Keratinocyte (primary cell): ENCODE results near the gene ZIC4. TPM values are rescaled to one million over a fixed set of nuclear protein-coding genes. Genes with fewer than 3 reads are reported as not detected.

ENCODE experiments used
- DNase-seq: peaks from one replicate; pipeline ENCODE4 v3.0.0-alpha.2; 2011; ENCODE audit warnings: low read depth, missing footprints, low spot score
- FAIRE-seq: peaks from 2 replicates; lab custom pipeline; 2011; peaks lifted over from hg19 to GRCh38; lab: Jason Lieb, UNC
- H2AFZ ChIP-seq: 2 replicates; pipeline ENCODE4 v1.6.0; 2012; ENCODE audit warnings: low read length, control low read depth, inconsistent platforms; ENCODE audit not compliant: control insufficient read depth
- H3K27ac ChIP-seq: 2 replicates; pipeline ENCODE4 v1.5.1; 2011; ENCODE audit warnings: low read length; ENCODE audit not compliant: control insufficient read depth, insufficient read depth
- H3K27me3 ChIP-seq: 3 replicates; pipeline ENCODE4 v1.6.0; 2011; ENCODE audit warnings: low read length; ENCODE audit not compliant: control insufficient read depth, insufficient read depth; ENCODE audit errors: extremely low read depth
- H3K36me3 ChIP-seq, 2 experiments: 2 replicates in 1 of 2; 3 replicates in 1 of 2; pipeline ENCODE4 v1.5.1; 2011; ENCODE audit warnings: low read length in 2 of 2, mild to moderate bottlenecking in 1 of 2; ENCODE audit not compliant: control insufficient read depth in 2 of 2, insufficient read depth in 2 of 2; ENCODE audit errors: extremely low read depth in 1 of 2
- H3K4me1 ChIP-seq: 3 replicates; pipeline ENCODE4 v1.5.1; 2011; ENCODE audit warnings: low read length; ENCODE audit not compliant: control insufficient read depth, insufficient read depth; ENCODE audit errors: extremely low read depth
- H3K4me2 ChIP-seq: 3 replicates; pipeline ENCODE4 v1.6.0; 2011; ENCODE audit warnings: low read depth, low read length; ENCODE audit not compliant: control insufficient read depth, insufficient read depth; ENCODE audit errors: extremely low read depth
- H3K4me3 ChIP-seq, 3 experiments: fragments of 200-600 bp in 1 of 3; sonication (generic) in 1 of 3; 2 replicates in 2 of 3; 3 replicates in 1 of 3; pipeline ENCODE4 v1.5.1; 2011 to 2016; ENCODE audit warnings: low read length in 3 of 3, mild to moderate bottlenecking in 3 of 3, control low read depth in 2 of 3, inconsistent platforms in 1 of 3, low read depth in 1 of 3, mixed read lengths in 1 of 3, mixed run types in 1 of 3, moderate library complexity in 1 of 3; ENCODE audit not compliant: control insufficient read depth in 2 of 3, insufficient read depth in 2 of 3; ENCODE audit errors: extremely low read depth in 1 of 3
- H3K79me2 ChIP-seq: 2 replicates; pipeline ENCODE4 v1.6.0; 2012; ENCODE audit warnings: low read length; ENCODE audit not compliant: control insufficient read depth, insufficient read depth
- H3K9ac ChIP-seq: 3 replicates; pipeline ENCODE4 v1.6.0; 2011; ENCODE audit warnings: low read length; ENCODE audit not compliant: control insufficient read depth, insufficient read depth; ENCODE audit errors: extremely low read depth
- H3K9me1 ChIP-seq: 3 replicates; pipeline ENCODE4 v1.6.0; 2011; ENCODE audit warnings: low read length; ENCODE audit not compliant: control insufficient read depth, insufficient read depth; ENCODE audit errors: extremely low read depth
- H3K9me3 ChIP-seq: 2 replicates; pipeline ENCODE4 v1.5.1; 2012; ENCODE audit warnings: low read depth, low read length; ENCODE audit not compliant: control insufficient read depth
- H4K20me1 ChIP-seq: 3 replicates; pipeline ENCODE4 v1.6.0; 2011; ENCODE audit warnings: low read length; ENCODE audit not compliant: control insufficient read depth, insufficient read depth; ENCODE audit errors: extremely low read depth
- EZH2 ChIP-seq: IDR thresholded peaks from one replicate; pipeline ENCODE4 v1.6.1; 2012; ENCODE audit warnings: inconsistent platforms, mild to moderate bottlenecking, low read length, moderate library complexity
- dilution Hi-C: fragments of 300-500 bp; cut with MboI; formaldehyde crosslinking; loops from one replicate; pipeline ENCODE4 v1.7.0; 2020; ENCODE audit warnings: low sequenced_read_pairs; ENCODE audit not compliant: extremely low pct_ligation_motif_present
- polyA minus RNA-seq, 3 experiments: library from RNA; depleted of rRNA, polyadenylated mRNA; stranded (reverse); fragments of >200 nt; gene quantifications; 1 replicate in 1 of 3; 2 replicates in 1 of 3; 3 replicates in 1 of 3; pipeline ENCODE4 v1.2.3, GENCODE V29; 2011
- polyA plus RNA-seq, 5 experiments: library from polyadenylated mRNA; depleted of rRNA in 3 of 5; stranded (reverse) in 3 of 5; stranded (forward) in 1 of 5; unstranded in 1 of 5; fragments of >200 nt; gene quantifications; 1 replicate in 1 of 5; 2 replicates in 3 of 5; 3 replicates in 1 of 5; pipeline versions ENCODE4 v1.2.1 to v1.2.3, GENCODE V29; 2011 to 2012; ENCODE audit warnings: missing spikeins in 2 of 5, low read depth in 1 of 5, low replicate concordance in 1 of 5
- TF ChIP-seq, protein P1 (sequence below), 3 experiments: IDR thresholded peaks in 1 of 3; conservative IDR thresholded peaks in 1 of 3; optimal IDR thresholded peaks in 1 of 3; 2 replicates in 2 of 3; 3 replicates in 1 of 3; pipeline versions ENCODE3 to v1.5.1; 2011; ENCODE audit warnings: low read length in 3 of 3, mild to moderate bottlenecking in 3 of 3, moderate library complexity in 2 of 3, control low read depth in 1 of 3, inconsistent platforms in 1 of 3; ENCODE audit not compliant: insufficient read depth in 2 of 3; ENCODE audit errors: extremely low read depth in 1 of 3

ZIC4 gene
- polyA plus RNA-seq (not detected in 3 replicates), polyA minus RNA-seq (not detected in 3 replicates)
- not detected for polyA plus RNA-seq (2011; ENCODE audit: low read depth)
- polyA plus RNA-seq (2011; cell fraction: cytosol; rRNA removed), result not detected in 2 replicates
- polyA plus RNA-seq (2011; cell fraction: nucleus; rRNA removed), result not detected in 2 replicates
- not detected in 2 replicates for polyA plus RNA-seq (2012; ENCODE audit: low replicate concordance)
- not detected for polyA minus RNA-seq (2011; cell fraction: cytosol; rRNA and poly(A)+ RNA removed)
- polyA minus RNA-seq (2011; cell fraction: nucleus; rRNA and poly(A)+ RNA removed), result not detected in 2 replicates

DNA sequence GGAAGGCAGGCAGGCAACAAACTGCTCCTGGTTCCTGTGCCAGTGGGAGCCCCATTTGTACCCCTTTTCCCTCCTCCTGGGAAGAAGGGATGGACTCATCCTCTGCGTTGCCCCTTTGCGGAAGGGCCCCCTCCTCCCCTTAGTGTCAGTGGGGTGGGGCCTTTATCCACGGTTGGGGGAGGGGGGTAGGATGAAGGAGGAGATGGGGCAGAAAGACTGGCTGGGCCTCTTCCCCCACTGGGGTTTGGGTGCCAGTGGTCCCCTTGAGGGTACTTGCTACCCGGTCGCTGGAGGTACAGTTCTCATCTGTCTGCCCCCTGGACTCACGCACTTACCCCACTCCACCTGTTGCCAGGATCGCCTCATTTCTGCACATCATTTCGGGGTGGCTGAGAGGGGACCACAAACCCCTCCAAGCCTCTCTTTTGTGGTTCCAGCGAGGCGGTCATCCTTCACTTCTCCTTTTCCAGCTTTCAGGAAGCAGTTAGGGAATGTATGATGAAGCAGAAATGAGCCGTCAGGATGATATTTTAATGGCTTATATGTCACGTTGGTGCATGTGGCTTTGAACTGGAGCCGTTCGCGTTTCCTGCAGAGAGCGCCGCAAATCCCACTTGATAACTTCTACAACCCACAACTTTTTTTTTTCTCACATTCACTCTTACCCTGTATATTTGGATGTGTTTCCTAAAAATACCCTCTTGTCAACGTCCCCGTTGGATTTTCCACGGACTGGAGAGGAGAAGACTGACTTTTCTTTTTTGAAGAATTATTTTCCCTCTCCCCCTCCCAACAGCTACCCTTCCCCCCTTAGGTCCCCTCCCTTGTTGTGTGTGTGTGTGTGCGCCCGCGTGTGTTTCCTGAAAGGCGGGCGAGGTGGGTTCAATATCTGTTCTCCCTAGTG, at the start of gene ZIC4:
ZIC4 (minus strand) TSS at position 516 of the 904 bp plus-strand sequence. CDS start 3,746 bp downstream, outside the sequence.
- no peak for FAIRE-seq
- Histone ChIP-seq H3K9me3 (peaks cover 6% of the 10 kb centered on the region), H3K4me1 (peaks cover 4% of the 10 kb centered on the region), H3K4me3 (no peak within 1 kb of the TSS), H3K27me3 (peaks cover 72% of the 10 kb centered on the region), H3K9ac (no peak within 1 kb of the TSS), H3K4me2 (no peak within 1 kb of the TSS), H2AFZ (no peak within 1 kb of the TSS), H3K36me3 (no peaks in the 10 kb centered on the region), H4K20me1 (no peaks in the 10 kb centered on the region), H3K27ac (no peak within 1 kb of the TSS), H3K9me1 (no peaks in the 10 kb centered on the region), H3K79me2 (no peaks in the 10 kb centered on the region)
- TF ChIP-seq, protein P1, sequence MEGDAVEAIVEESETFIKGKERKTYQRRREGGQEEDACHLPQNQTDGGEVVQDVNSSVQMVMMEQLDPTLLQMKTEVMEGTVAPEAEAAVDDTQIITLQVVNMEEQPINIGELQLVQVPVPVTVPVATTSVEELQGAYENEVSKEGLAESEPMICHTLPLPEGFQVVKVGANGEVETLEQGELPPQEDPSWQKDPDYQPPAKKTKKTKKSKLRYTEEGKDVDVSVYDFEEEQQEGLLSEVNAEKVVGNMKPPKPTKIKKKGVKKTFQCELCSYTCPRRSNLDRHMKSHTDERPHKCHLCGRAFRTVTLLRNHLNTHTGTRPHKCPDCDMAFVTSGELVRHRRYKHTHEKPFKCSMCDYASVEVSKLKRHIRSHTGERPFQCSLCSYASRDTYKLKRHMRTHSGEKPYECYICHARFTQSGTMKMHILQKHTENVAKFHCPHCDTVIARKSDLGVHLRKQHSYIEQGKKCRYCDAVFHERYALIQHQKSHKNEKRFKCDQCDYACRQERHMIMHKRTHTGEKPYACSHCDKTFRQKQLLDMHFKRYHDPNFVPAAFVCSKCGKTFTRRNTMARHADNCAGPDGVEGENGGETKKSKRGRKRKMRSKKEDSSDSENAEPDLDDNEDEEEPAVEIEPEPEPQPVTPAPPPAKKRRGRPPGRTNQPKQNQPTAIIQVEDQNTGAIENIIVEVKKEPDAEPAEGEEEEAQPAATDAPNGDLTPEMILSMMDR (optimal IDR thresholded peaks at IDR 0.05 in 1 of 3, IDR thresholded peaks at IDR 0.05 in 1 of 3, conservative IDR thresholded peaks at IDR 0.05 in 1 of 3; ENCODE audit: extremely low read depth in 1 of 3, insufficient read depth in 2 of 3, low read length in 3 of 3), result no peak
- peak; percentile 55 for TF ChIP-seq EZH2
- dilution Hi-C loops, result no loop called here
- no peak for DNase-seq

DNA sequence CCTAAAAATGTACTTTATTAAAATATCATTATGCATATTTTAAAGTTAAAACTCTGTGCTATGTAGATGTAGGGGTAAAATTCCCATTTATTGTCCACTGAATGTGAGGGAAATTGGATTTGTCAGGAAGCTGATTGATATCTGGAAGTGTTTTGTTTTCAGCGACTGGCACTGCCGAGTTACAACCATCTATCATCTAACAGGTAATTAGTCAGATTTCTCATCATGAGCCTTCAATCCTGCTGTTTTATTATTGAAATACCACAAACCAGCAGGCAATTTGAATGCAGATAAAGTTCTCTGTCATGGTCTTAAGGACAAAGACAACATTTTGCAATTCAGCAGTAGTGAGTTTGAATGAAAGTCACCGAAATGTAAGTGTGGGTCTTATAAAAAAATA, 43.3 kb upstream of the ZIC4 start:
- Histone ChIP-seq H3K9me3 (no peaks in the 10 kb centered on the region), H3K27ac (no peak overlapping the region), H3K4me2 (no peak overlapping the region), H4K20me1 (no peaks in the 10 kb centered on the region), H3K4me3 (no peak overlapping the region), H3K27me3 (no peaks in the 10 kb centered on the region), H3K9me1 (no peaks in the 10 kb centered on the region), H3K79me2 (no peaks in the 10 kb centered on the region), H3K4me1 (no peaks in the 10 kb centered on the region), H3K36me3 (no peaks in the 10 kb centered on the region), H3K9ac (no peak overlapping the region), H2AFZ (no peak overlapping the region)
- DNase-seq (no peak), FAIRE-seq (no peak)
- dilution Hi-C loops, result no loop called here
- TF ChIP-seq, protein P1 (optimal IDR thresholded peaks at IDR 0.05 in 1 of 3, IDR thresholded peaks at IDR 0.05 in 1 of 3, conservative IDR thresholded peaks at IDR 0.05 in 1 of 3; ENCODE audit: extremely low read depth in 1 of 3, insufficient read depth in 2 of 3, low read length in 3 of 3), result no peak
- TF ChIP-seq EZH2, result no peak
